ENCODE results near the gene ZNF546.
"Not testable (repeated sequence)": the region's sequence is repeated elsewhere in the genome, so short reads cannot be mapped to it uniquely, and the experiment has no call there.

Gene ZNF546

GRCh38 chr19:39996811-39997637 lies at the start of gene ZNF546:
Gene ZNF546, plus strand, starts transcription at chr19:39997060. Its CDS starts 1,267 bp downstream, at chr19:39998327.
- DNase-seq (ENCODE audit: low read depth): peak; percentile 87

GRCh38 chr19:39949026-39949747 lies 47.7 kb upstream of the ZNF546 start:
- no peak for DNase-seq (ENCODE audit: low read depth)

- DNase-seq (ENCODE audit: low read depth): no peak
These were observed 45.7 kb upstream of the ZNF546 start for GRCh38 chr19:39951065-39951650.

- DNase-seq (ENCODE audit: low read depth): no peak
These were observed 45.2 kb upstream of the ZNF546 start for GRCh38 chr19:39951686-39952085.

GRCh38 chr19:39953915-39954314 lies 42.9 kb upstream of the ZNF546 start:
- no peak for DNase-seq (ENCODE audit: low read depth)

GRCh38 chr19:39957886-39958285 lies 39.0 kb upstream of the ZNF546 start:
- not testable (repeated sequence) for DNase-seq (ENCODE audit: low read depth)

- not testable (repeated sequence) for DNase-seq (ENCODE audit: low read depth)
These were observed 37.9 kb upstream of the ZNF546 start for GRCh38 chr19:39958942-39959341.

- DNase-seq (ENCODE audit: low read depth): not testable (repeated sequence)
These were observed 37.5 kb upstream of the ZNF546 start for GRCh38 chr19:39959407-39959806.

- DNase-seq (ENCODE audit: low read depth): no peak
These were observed 33.0 kb upstream of the ZNF546 start for GRCh38 chr19:39963898-39964297.

- no peak for DNase-seq (ENCODE audit: low read depth)
These were observed 30.2 kb upstream of the ZNF546 start for GRCh38 chr19:39966617-39967016.

GRCh38 chr19:39967561-39967960 lies 29.3 kb upstream of the ZNF546 start:
- no peak for DNase-seq (ENCODE audit: low read depth)

GRCh38 chr19:39968789-39969188 lies 28.1 kb upstream of the ZNF546 start:
- DNase-seq (ENCODE audit: low read depth): no peak

- no peak for DNase-seq (ENCODE audit: low read depth)
These were observed 27.6 kb upstream of the ZNF546 start for GRCh38 chr19:39969266-39969665.

- no peak for DNase-seq (ENCODE audit: low read depth)
These were observed 27.0 kb upstream of the ZNF546 start for GRCh38 chr19:39969681-39970424.

GRCh38 chr19:39970425-39970674 lies 26.5 kb upstream of the ZNF546 start:
- DNase-seq (ENCODE audit: low read depth): no peak

- peak; percentile 97 for DNase-seq (ENCODE audit: low read depth)
These were observed 26.0 kb upstream of the ZNF546 start, which contains the start of gene PSMC4 for GRCh38 chr19:39970675-39971379. Gene PSMC4, plus strand, starts transcription at chr19:39971165. Its CDS starts 38 bp downstream, at chr19:39971203.

GRCh38 chr19:39971380-39972035 lies 25.4 kb upstream of the ZNF546 start:
- DNase-seq (ENCODE audit: low read depth): no peak

GRCh38 chr19:39974377-39975155 lies 22.3 kb upstream of the ZNF546 start:
- no peak for DNase-seq (ENCODE audit: low read depth)

- DNase-seq (ENCODE audit: low read depth): no peak
These were observed 14.0 kb upstream of the ZNF546 start for GRCh38 chr19:39982883-39983282.

- DNase-seq (ENCODE audit: low read depth): no peak
These were observed 13.1 kb upstream of the ZNF546 start for GRCh38 chr19:39983695-39984300.

All from stimulated activated CD4-positive, alpha-beta T cell treated with anti-CD3 and anti-CD28 coated beads, Interleukin-2, amount 100 ng/mL, for 4 hours (primary cell).